GM23248 (cell line): ENCODE data around the gene MAGOHB.

ENCODE experiments used
- EZH2 ChIP-seq: fragments of 200-600 bp; sonication (generic); IDR thresholded peaks from 2 replicates; pipeline ENCODE4 v1.6.1; 2018; ENCODE audit warnings: antibody characterized with exemption, mild to moderate bottlenecking; ENCODE audit not compliant: insufficient read depth, poor library complexity, severe bottlenecking
- EZH2phosphoT487 ChIP-seq: fragments of 200-600 bp; sonication (generic); IDR thresholded peaks from 2 replicates; pipeline ENCODE4 v1.6.1; 2018; ENCODE audit warnings: antibody characterized with exemption, moderate library complexity, mild to moderate bottlenecking, low read depth; ENCODE audit not compliant: insufficient read depth

- TF ChIP-seq EZH2phosphoT487 (no peak), EZH2 (no peak)
Observed at GRCh38 chr12:10554228-10554755, 59.1 kb downstream of the MAGOHB start.
